GM04504 (cell line): ENCODE measurements around the gene ARHGEF17.

Source experiments
- DNase-seq: peaks from one replicate; pipeline ENCODE4 v3.0.0-alpha.2; 2012; ENCODE audit warnings: low read depth

ARHGEF17 gene

GRCh38 chr11:73358071-73358470, 50.0 kb downstream of the ARHGEF17 start:
- DNase-seq: no peak

- no peak for DNase-seq
These were observed 51.3 kb downstream of the ARHGEF17 start for GRCh38 chr11:73359341-73359740.

- no peak for DNase-seq
These were observed 52.1 kb downstream of the ARHGEF17 start for GRCh38 chr11:73359930-73360742.

- DNase-seq: no peak
These were observed 52.8 kb downstream of the ARHGEF17 start for GRCh38 chr11:73360743-73361369.

GRCh38 chr11:73361953-73362776, 54.1 kb downstream of the ARHGEF17 start:
- DNase-seq: no peak

- no peak for DNase-seq
These were observed 55.1 kb downstream of the ARHGEF17 start for GRCh38 chr11:73363147-73363546.

- no peak for DNase-seq
These were observed 57.5 kb downstream of the ARHGEF17 start for GRCh38 chr11:73365352-73366264.

GRCh38 chr11:73366265-73366610, 58.2 kb downstream of the ARHGEF17 start:
- DNase-seq: no peak

GRCh38 chr11:73366953-73367352, 58.9 kb downstream of the ARHGEF17 start:
- no peak for DNase-seq

GRCh38 chr11:73367482-73368024, 59.5 kb downstream of the ARHGEF17 start:
- no peak for DNase-seq

- DNase-seq: no peak
These were observed 64.4 kb downstream of the ARHGEF17 start for GRCh38 chr11:73372375-73372993.

- DNase-seq: peak; percentile 29
These were observed 66.1 kb downstream of the ARHGEF17 start for GRCh38 chr11:73374151-73374550.

GRCh38 chr11:73375830-73376159, 67.7 kb downstream of the ARHGEF17 start:
- DNase-seq: no peak

- DNase-seq: peak; percentile 76
These were observed 68.2 kb downstream of the ARHGEF17 start, which contains the start of gene RELT for GRCh38 chr11:73376160-73376802. Gene RELT, plus strand, starts transcription at chr11:73376399. Its CDS starts 12,738 bp downstream, at chr11:73389137.

- DNase-seq: peak; percentile 65
These were observed 68.9 kb downstream of the ARHGEF17 start for GRCh38 chr11:73376803-73377629.

GRCh38 chr11:73379189-73379880, 71.3 kb downstream of the ARHGEF17 start:
- DNase-seq: no peak

- no peak for DNase-seq
These were observed 72.3 kb downstream of the ARHGEF17 start for GRCh38 chr11:73380331-73380730.

GRCh38 chr11:73380897-73381410, 72.9 kb downstream of the ARHGEF17 start:
- DNase-seq: no peak

- no peak for DNase-seq
These were observed 73.5 kb downstream of the ARHGEF17 start for GRCh38 chr11:73381589-73381988.
